ENCODE measurements around the gene SEZ6L. TPM values are rescaled to one million over a fixed set of nuclear protein-coding genes. Genes with fewer than 3 reads are reported as not detected.

The SEZ6L gene
- total RNA-seq, 1 experiment from 2014 or later: not detected

DNA sequence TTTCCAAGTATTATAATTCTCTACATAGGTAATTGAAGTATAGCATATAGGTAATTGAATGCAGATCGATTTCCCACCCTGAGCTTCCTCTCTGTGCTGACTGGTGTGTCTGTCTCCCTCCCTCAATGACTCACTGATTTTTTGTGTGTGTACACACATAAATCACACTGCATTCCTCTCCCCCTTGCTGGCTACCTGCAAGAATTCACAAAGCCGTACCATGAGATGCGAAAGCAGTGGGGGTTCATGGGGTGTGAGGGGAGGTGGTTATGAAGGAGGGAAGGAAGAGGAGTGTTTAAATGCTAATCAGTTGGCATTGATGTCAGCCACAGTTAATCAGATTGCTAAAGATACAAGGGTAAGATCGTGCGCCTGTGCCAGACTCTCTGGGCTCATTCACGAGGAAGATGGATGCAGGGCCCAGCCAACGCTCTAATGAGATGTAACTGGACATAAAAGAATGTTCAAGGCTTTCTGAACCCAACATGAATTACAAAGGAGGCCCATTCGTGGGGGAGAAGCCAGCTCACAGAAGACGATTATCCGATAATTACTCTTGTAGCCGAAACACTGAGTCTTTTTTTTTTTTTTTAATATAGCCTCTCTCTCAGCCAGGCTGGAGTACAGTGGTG, 107.4 kb downstream of the SEZ6L start:
- in situ Hi-C loops (cut with HindIII; ENCODE audit: low pct_unique_long_range_greater_than_20kb, low sequenced_read_pairs): no loop called here
- DNase-seq (ENCODE audit: low read depth, low spot score): no peak

DNA sequence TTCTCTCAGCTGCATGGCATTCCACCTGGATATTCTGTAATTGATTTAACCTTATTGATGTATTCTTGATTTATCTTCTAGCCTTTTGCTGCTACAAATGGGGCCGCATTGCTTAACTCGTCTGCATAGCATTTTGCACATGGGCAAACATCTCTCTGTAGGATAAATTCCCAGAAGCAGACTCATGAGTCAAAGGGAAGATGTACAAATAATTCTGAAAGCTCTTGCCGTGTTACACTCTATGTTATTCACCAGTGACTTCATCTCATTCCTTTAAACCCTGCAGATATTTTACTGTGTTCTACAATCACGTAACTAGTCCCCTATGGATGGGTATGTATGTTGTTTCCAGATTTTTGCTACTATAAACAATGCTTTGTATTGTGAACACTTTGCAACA, 112.7 kb downstream of the SEZ6L start:
- DNase-seq (ENCODE audit: low read depth, low spot score): no peak
- in situ Hi-C loops (cut with HindIII; ENCODE audit: low pct_unique_long_range_greater_than_20kb, low sequenced_read_pairs): no loop called here

DNA sequence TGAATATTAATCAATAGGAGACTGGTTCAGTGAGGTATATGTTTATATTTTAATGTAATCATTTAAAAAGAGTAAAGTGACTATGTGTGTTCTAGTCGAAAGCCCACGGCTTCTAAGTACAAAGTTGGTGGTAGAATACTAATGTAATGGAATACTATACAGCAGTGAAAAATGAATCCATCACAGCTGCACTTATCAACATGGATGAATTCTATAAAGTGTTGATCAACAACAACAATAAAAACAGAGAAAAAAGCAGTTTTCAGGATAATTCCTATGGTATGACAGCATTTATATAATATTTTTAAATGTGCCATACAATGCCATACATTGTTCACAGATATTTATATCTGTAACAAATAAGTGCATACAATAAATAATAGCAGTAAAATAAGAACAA, 114.1 kb downstream of the SEZ6L start:
- DNase-seq (ENCODE audit: low read depth, low spot score): no peak
- in situ Hi-C loops (cut with HindIII; ENCODE audit: low pct_unique_long_range_greater_than_20kb, low sequenced_read_pairs): no loop called here

DNA sequence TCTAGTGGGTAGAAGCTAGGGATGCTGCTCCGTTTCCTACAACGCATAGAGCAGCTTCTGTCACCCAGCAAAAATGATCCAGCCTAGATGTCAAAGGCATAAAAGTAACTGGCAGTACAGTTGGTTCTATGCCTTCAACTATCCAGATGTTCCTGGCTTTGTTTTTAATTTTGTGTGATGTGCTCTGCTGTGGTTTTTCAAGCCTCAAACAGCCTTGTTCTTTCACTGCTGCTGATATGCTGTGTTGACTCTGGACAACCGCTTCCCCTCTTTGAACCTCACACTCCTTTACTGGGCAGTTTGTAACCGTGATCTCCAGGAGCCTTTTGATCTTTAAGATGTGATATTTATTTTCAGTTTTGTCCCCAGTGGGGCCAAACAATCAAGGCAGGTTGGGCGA, 116.4 kb downstream of the SEZ6L start:
- in situ Hi-C loops (cut with HindIII; ENCODE audit: low pct_unique_long_range_greater_than_20kb, low sequenced_read_pairs): no loop called here
- DNase-seq (ENCODE audit: low read depth, low spot score): no peak

DNA sequence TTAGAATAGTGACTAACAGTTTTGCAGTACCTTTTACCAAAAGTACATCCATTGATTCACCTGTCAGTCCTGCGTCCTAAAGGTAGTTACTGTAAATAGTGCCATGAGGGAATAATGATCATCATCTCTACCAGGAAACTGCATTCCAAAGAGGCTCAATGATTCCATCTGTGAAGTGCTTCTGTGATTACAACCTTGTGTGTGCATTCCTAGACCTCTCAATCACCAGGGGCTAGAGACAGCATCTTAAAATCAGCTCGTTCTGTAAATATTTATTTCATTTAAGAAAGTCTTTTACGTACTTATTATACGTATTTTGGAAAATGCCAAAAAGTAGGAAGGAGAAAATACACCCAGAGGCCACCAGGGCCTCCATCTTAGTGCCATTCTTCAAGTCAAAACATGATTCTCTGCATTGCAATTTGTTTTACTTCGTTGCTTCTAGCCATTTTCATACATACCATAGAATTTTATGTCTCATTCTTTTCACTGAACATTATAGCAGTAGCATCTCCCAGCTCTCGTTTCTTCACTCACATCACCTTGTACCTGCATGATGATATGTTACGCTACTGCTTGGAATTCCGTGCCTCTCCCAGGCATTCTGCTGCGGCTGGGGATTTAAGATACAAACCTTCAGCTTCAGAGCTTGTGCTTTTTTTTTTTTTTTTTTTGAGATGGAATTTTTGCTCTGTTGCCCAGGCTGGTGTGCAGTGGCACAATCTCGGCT, 117.0 kb downstream of the SEZ6L start:
- in situ Hi-C loops (cut with HindIII; ENCODE audit: low pct_unique_long_range_greater_than_20kb, low sequenced_read_pairs): no loop called here
- no peak for DNase-seq (ENCODE audit: low read depth, low spot score)

DNA sequence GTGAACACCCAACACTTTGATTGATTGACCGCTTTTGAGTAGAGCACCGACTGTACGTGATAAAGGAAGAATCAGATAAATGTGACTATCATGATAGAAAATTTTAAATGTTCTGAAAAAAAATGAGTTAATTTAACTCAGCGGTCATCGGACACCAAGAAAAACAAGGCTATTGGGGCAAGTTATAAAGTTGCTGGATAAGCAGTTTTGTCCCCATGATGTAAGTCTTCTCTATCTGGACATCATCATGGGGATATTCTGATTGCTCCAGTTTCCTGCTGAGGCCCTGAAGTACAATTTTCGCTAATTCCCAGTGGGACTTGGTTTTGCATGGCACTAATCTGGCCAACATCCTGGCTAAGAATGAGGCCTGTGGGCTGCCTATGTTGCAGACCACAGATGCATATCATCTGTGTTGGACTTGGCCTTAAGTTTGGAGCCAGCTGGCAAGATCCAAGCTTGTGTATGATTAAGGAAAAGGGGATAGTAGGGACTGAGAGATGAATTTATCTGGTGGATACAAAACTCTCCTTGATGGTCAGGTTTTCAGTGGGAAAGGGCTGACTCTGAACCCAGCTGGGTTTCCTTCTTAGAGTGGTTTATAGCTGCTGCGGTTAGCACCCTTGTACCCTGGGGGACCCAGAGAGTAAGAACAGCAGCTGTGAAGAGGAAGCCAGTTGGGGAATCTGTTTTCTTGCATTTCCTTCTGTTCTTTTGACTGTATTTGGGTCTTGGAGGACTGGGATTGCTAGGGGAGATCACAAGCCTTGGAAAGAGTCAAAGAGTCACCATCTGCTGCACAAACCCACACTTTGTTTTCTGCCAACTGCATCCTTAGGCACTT, 118.3 kb downstream of the SEZ6L start:
- DNase-seq (ENCODE audit: low read depth, low spot score): no peak
- in situ Hi-C loops (cut with HindIII; ENCODE audit: low pct_unique_long_range_greater_than_20kb, low sequenced_read_pairs): no loop called here

DNA sequence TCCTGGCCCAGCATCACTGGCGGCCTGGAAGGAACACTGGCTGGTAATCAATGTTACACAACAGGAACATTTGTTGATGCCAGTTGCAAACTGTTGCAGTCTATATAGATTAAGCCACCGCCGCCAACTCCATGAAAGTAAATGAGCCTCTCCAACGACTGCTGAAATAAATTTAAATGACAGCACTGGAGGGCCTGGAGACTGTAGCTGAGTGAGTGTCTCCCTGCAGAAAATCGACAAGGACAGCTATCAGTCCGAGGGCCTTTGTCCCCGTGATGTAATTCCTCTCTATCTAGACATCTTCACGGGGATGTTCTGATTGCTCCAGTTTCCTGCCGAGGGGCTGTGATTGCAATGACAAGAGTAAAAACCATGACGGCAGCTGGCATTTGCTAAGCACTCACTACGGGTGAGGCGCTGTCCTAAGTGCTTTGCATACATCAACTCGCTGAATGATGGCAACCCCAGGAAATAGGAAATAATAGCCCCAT, 120.4 kb downstream of the SEZ6L start:
- in situ Hi-C loops (cut with HindIII; ENCODE audit: low pct_unique_long_range_greater_than_20kb, low sequenced_read_pairs): no loop called here
- DNase-seq (ENCODE audit: low read depth, low spot score): no peak

DNA sequence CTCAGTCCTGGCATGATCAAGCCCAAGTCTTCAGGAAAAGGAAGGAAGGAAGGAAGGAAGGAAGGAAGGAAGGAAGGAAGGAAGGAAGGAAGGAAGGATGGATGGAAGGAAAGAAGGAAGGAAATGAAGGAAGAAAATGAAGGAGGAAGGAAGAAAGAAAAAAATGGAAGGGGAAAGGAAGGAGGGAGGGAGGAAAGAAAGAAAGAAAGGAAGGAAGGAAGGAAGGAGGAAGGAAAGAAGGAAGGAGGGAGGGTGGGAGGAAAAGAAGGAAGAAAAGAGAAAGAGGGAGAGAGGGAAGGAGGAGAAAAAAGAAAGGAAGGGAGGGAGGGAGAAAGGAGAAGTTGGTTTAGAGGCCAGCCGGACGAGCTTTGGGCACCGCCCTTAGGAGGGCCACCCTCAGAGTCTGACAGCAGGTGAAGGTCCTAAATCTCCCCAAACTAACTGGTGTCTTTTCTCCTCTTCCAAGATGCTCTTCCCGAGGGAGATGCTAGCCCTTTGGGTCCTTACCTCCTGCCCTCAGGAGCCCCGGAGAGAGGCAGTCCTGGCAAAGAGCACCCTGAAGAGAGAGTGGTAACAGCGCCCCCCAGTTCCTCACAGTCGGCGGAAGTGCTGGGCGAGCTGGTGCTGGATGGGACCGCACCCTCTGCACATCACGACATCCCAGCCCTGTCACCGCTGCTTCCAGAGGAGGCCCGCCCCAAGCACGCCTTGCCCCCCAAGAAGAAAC, 122.8 kb downstream of the SEZ6L start:
- DNase-seq (ENCODE audit: low read depth, low spot score): no peak
- in situ Hi-C loops (cut with HindIII; ENCODE audit: low pct_unique_long_range_greater_than_20kb, low sequenced_read_pairs): no loop called here

DNA sequence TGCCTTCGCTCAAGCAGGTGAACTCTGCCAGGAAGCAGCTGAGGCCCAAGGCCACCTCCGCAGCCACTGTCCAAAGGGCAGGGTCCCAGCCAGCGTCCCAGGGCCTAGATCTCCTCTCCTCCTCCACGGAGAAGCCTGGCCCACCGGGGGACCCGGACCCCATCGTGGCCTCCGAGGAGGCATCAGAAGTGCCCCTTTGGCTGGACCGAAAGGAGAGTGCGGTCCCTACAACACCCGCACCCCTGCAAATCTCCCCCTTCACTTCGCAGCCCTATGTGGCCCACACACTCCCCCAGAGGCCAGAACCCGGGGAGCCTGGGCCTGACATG, 123.4 kb downstream of the SEZ6L start:
- no peak for DNase-seq (ENCODE audit: low read depth, low spot score)
- in situ Hi-C loops (cut with HindIII; ENCODE audit: low pct_unique_long_range_greater_than_20kb, low sequenced_read_pairs): no loop called here

DNA sequence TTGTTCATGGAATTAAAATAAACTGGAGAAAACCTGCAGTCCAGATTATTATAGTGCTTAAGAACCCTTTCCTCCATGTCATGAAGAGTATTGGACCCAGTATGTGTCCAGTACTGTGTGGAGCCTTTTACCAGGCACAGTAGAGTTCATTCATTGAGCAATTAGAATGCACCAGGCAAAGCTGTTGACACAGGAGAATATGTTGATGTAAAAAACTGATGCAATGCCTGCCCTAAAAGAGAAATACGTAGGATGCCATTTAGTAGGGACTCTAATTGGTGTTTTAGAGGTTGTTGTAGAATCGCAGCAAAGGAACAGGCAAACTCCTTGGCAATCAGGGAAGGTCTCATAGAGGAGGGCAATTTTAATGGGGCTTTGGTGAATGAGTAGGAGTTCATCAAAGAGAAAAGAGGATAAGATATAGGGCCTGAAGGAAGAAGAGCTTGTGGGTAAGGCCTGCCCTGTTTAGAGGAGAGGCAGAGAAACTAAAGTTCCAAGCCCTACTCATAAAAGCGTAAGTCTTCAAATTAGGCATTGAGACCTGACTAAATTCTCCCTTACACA, 126.4 kb downstream of the SEZ6L start:
- DNase-seq (ENCODE audit: low read depth, low spot score): no peak
- in situ Hi-C loops (cut with HindIII; ENCODE audit: low pct_unique_long_range_greater_than_20kb, low sequenced_read_pairs): no loop called here

DNA sequence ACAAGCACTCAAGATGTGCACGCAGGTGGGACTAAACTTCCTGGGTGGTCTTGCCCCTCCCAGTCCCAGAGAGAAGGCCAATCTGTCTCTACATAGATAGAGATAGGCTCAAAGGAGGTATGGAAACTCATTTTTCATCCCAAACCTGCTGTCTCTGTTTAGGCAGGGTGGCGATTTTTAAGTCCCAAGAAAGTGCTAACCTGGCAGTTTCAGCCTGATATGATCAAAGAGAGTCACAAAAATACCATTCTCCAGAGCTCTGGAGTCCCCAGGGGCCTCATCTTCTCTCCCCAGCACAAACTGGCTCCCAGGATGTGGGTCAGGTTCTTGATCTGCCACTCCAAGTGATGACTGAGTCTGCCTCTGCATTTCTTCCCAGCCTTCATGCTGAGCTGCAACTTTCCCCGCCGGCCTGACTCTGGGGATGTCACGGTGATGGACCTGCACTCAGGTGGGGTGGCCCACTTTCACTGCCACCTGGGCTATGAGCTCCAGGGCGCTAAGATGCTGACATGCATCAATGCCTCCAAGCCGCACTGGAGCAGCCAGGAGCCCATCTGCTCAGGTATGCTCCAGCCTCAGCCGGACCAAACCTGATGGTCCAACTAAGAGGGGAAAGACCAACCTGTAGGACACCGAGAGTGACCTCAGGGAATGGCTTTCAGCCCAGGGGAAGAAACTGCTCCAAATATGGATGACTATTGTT, 129.5 kb downstream of the SEZ6L start:
- in situ Hi-C loops (cut with HindIII; ENCODE audit: low pct_unique_long_range_greater_than_20kb, low sequenced_read_pairs): no loop called here
- DNase-seq (ENCODE audit: low read depth, low spot score): no peak

DNA sequence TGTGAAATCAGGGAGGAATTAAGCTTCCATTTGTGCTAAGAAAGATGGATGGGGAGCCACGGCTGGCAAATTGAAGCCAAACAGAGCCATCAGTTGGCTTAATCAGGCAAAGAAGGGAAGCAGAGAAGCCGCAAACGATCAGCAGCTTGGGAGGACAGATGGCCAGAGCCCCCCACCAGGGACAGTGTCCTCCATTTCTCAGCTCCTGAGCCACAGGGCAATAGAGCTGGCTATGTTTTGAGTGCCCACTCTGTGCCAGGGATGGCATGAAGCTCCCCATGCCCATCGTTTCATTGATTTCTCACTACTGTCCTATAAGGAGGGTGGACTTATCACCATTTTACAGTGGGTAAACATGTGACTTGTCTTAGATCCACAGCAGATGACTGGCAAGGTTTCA, 133.5 kb downstream of the SEZ6L start:
- in situ Hi-C loops (cut with HindIII; ENCODE audit: low pct_unique_long_range_greater_than_20kb, low sequenced_read_pairs): no loop called here
- DNase-seq (ENCODE audit: low read depth, low spot score): no peak

DNA sequence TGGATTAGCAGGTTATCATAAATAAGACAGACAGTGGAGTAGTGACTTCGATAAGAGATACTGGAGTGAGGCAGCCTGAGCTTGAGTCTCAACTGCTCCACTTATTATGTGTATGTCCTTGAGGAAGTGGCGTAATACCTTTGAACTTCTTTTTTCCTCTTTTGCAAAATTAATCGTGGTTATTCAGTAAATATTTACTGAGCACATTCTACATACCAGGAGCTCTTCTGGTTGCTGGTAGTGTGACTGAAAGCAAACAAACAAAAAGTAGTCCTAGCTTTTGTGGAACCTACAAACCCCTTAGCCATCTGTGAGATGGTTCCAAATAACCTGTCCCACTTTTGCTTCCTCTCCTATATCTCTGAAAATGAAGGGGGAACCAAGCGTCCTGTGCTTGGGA, 134.2 kb downstream of the SEZ6L start:
- in situ Hi-C loops (cut with HindIII; ENCODE audit: low pct_unique_long_range_greater_than_20kb, low sequenced_read_pairs): no loop called here
- DNase-seq (ENCODE audit: low read depth, low spot score): no peak

DNA sequence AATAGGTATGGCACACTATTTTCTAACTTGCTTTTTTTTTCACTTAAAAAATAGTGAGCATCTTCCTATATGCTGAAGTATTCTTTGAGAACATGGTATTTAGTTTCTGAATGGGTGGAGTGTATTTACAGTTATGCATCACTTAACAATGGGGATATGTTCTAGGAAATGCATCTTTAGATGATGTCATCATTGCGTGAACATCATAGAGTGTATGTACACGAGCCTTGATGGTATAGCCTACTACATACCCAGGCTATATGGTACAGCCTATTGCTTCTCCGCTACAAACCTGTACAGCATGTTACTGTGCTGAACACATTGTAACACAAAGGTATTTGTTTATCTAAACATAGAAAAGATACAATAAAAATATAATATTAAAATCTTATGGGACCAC, 135.5 kb downstream of the SEZ6L start:
- no peak for DNase-seq (ENCODE audit: low read depth, low spot score)
- in situ Hi-C loops (cut with HindIII; ENCODE audit: low pct_unique_long_range_greater_than_20kb, low sequenced_read_pairs): no loop called here

DNA sequence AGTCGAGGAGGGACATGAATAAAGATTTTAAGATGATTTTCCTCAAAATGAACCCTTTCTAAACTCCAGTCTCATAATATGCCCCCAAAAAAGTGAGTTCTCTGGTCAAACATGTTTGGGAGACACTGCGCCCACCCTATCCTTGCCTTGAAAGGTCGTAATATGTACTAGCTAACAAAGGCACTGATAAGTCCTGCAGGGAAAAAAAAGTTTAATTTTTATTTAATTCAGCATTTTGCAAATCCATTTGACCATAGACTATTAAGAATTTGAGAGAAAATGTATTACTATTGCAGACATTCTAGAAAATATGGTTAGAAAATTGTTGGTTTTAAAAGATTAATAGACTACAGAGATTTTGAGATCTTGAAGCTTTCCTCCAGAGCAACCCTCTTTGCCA, 139.2 kb downstream of the SEZ6L start:
- in situ Hi-C loops (cut with HindIII; ENCODE audit: low pct_unique_long_range_greater_than_20kb, low sequenced_read_pairs): no loop called here

DNA sequence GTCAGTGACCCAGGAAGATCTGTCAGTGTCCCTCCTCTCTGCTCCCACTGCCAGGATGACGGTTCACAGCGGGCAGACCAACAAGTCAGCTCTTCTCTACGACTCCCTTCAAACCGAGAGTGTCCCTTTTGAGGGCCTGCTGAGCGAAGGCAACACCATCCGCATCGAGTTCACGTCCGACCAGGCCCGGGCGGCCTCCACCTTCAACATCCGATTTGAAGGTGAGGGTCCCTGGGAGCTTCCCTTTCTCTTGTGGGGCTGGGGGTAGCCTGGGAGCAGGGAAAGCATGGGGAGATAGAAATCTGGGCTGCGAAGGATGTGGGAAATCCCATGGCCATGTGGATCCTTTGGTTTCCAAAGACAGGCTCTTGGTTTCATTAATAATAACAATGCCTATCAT, 141.4 kb downstream of the SEZ6L start:
- DNase-seq (ENCODE audit: low read depth, low spot score): no peak
- in situ Hi-C loops (cut with HindIII; ENCODE audit: low pct_unique_long_range_greater_than_20kb, low sequenced_read_pairs): no loop called here

More for the DNA sequence above, 139.2 kb downstream of the SEZ6L start:
- DNase-seq (ENCODE audit: low read depth, low spot score): no peak

DNA sequence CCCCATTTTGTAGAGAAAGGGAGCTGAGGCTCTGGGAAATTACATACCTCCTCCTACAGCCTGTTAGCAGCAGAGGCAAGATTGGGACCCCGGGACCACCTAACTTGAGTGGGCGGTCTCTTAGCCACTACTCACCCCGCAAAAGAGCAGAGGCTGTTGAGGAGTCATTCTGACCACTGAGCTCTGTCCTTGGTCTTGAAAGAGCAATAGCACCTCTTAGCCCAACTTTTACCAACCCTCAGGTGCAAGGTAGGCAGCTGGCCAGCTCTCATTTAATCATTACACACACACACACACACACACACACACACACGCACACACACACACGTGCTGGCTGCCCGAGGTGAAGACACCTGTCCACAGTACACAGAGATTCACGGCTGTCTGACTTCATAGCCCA, 144.0 kb downstream of the SEZ6L start:
- no peak for DNase-seq (ENCODE audit: low read depth, low spot score)
- in situ Hi-C loops (cut with HindIII; ENCODE audit: low pct_unique_long_range_greater_than_20kb, low sequenced_read_pairs): no loop called here

Data from SK-MEL-5 (cell line).